ENCODE results near the gene NUP54.

NUP54 gene

DNA sequence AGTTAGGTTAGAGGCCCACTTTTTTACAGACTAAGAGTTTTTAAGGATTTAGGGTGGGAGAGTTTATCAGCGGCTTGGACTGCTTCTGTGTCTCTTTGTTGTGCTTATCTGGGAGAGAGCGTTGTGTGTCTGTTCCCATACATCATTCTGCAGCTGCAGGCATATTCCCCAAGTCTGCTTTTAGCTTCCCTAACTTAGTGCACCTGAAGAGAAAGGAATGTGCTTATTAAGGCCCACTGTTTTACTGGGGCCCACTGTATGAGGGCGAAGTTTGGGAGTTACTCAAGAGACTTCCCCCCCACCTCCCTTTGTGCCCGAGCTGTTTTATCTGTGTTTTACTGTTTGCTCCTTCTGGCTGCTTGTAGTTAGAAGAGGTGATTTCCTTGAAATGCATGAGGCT is 41.8 kb downstream of the NUP54 start:
- ChIA-PET POLR2A (ENCODE audit: low non-redundant PET) (no interaction called here), CTCF (interaction anchor here (0.5 to 0.9 kb wide), 4 partner anchors 25 to 137 kb away, joined by 3 to 6 read pairs (median 4); no protein-coding TSS in a partner anchor)
- TF ChIP-seq, protein P1, sequence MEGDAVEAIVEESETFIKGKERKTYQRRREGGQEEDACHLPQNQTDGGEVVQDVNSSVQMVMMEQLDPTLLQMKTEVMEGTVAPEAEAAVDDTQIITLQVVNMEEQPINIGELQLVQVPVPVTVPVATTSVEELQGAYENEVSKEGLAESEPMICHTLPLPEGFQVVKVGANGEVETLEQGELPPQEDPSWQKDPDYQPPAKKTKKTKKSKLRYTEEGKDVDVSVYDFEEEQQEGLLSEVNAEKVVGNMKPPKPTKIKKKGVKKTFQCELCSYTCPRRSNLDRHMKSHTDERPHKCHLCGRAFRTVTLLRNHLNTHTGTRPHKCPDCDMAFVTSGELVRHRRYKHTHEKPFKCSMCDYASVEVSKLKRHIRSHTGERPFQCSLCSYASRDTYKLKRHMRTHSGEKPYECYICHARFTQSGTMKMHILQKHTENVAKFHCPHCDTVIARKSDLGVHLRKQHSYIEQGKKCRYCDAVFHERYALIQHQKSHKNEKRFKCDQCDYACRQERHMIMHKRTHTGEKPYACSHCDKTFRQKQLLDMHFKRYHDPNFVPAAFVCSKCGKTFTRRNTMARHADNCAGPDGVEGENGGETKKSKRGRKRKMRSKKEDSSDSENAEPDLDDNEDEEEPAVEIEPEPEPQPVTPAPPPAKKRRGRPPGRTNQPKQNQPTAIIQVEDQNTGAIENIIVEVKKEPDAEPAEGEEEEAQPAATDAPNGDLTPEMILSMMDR (conservative IDR thresholded peaks at IDR 0.05; ENCODE audit: low read depth), result no peak
- no peak overlapping the region for H3K27ac ChIP-seq
- DNase-seq (ENCODE audit: low spot score), result no peak

DNA sequence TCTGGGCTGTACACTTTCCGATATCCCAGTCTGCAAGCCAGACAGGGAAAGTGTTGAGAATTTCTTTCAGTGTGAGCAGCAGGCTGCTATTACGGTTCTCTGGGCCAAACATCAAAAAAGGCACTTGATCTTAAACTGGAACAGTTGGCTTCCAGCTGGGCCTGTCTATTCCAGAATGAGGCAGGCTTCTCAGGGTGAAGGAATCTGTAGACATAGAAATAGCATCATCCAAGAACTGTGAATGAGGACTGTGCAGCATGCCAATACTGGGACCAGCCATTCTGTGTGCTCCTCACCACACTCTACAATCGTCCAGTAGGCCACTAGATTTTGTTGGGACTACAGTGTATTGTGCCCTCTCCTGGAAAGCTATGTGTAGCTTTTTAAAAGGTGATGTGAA is 42.5 kb downstream of the NUP54 start:
- CTCF ChIA-PET, result interaction anchor here (0.7 kb wide), 1 partner anchor 735 kb away, joined by 4 read pairs; no protein-coding TSS in a partner anchor
- H3K27ac ChIP-seq, result no peak overlapping the region
- TF ChIP-seq, protein P1 (conservative IDR thresholded peaks at IDR 0.05; ENCODE audit: low read depth), result no peak
- DNase-seq (ENCODE audit: low spot score), result no peak
- POLR2A ChIA-PET (ENCODE audit: low non-redundant PET), result no interaction called here

DNA sequence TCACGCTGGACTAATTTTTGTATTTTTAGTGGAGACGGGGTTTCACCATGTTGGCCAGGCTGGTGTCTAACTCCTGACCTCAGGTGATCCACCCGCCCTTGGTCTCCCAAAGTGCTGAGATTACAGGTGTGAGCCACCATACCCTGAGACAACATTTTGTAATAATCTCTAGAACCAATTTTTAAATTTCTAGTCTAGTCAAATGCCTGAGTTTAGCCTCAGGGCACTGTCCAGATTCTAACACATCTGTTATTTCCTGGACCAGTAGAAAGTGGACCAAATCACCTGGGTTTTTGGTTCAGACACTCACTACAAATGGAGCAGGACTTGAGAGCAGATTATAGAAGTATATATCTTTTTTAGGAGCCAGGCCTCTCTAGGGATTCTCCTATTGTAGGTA is 52.1 kb downstream of the NUP54 start:
- POLR2A ChIA-PET (ENCODE audit: low non-redundant PET), result no interaction called here
- CTCF ChIA-PET, result interaction anchor here (0.6 to 0.7 kb wide), 2 partner anchors 27 to 166 kb away, joined by 3 to 5 read pairs; no protein-coding TSS in a partner anchor
- DNase-seq (ENCODE audit: low spot score), result no peak
- TF ChIP-seq, protein P1 (conservative IDR thresholded peaks at IDR 0.05; ENCODE audit: low read depth), result no peak
- H3K27ac ChIP-seq, result peak overlapping the region; percentile 66

DNA sequence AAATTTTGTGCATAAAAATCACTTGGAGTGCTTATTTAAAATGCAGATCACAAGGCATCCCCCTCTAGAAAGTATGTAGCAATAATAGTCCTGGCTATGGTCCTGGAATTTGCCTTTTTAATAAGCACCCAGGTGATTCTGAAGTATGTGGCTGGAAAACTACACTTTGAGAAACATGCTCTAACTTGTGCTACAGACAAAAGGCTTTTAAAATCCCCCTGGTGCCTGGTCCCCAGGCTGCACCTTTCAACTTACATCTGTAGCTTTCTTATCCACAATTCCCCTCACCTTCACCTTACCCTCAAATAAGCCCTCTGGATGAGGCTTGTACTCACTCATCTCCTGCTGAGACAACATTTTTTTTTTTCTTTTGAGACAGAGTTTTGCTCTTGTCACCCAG is 52.6 kb downstream of the NUP54 start:
- POLR2A ChIA-PET (ENCODE audit: low non-redundant PET), result no interaction called here
- H3K27ac ChIP-seq, result peak overlapping the region; percentile 66
- CTCF ChIA-PET, result interaction anchor here (0.6 to 0.7 kb wide), 3 partner anchors 22 to 166 kb away, joined by 3 to 5 read pairs (median 3); no protein-coding TSS in a partner anchor
- TF ChIP-seq, protein P1 (conservative IDR thresholded peaks at IDR 0.05; ENCODE audit: low read depth), result no peak
- no peak for DNase-seq (ENCODE audit: low spot score)

DNA sequence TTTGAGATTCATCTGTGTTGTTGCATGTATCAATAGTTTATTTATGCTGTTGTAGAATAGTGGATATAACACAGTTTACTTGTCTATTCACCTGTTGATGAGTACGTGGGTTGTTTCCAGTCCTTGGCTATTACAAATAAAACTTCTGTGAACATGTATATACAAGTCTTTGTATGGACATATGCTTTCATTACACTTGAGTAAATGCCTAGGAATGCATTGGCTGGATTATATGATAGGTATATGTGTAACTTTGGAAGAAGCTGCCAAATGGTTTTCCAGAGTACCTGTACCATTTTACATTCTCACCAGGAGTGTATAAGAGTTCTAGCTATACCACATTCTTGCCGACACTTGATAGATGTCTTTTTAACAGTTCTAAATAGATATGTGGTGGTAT is 57.1 kb downstream of the NUP54 start:
- no peak overlapping the region for H3K27ac ChIP-seq
- TF ChIP-seq, protein P1 (conservative IDR thresholded peaks at IDR 0.05; ENCODE audit: low read depth), result no peak
- POLR2A ChIA-PET (ENCODE audit: low non-redundant PET), result no interaction called here
- CTCF ChIA-PET, result interaction anchor here (1.0 kb wide), 1 partner anchor 107 kb away, joined by 4 read pairs; no protein-coding TSS in a partner anchor
- DNase-seq (ENCODE audit: low spot score), result peak; percentile 65

DNA sequence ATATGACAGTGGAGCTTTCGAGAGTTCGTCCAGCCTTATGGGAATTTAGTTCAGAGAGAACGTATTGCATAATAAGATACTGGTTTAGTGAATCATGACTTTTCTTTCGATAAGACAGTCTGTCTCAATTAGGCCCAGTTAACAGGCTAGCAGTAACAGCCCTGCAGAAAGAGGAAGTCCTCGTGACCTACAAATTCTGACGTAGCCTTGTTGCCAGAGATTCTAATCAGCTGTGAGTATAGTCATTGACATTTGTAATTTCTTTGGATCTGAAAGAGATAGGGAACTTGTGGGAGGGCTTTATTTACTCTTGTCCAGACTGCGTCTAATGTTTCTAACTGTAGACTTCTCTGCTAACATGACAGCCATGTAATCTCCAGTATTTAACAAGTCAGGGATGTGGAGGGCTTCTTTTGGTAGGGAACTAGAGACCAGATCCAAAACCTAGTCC is 57.9 kb downstream of the NUP54 start:
- ChIA-PET POLR2A (ENCODE audit: low non-redundant PET) (interaction anchor here (0.6 kb wide), 1 partner anchor 501 kb away, joined by 6 read pairs; no protein-coding TSS in a partner anchor), CTCF (no interaction called here)
- TF ChIP-seq, protein P1 (conservative IDR thresholded peaks at IDR 0.05; ENCODE audit: low read depth), result no peak
- peak; percentile 75 for DNase-seq (ENCODE audit: low spot score)
- peak overlapping the region; percentile 71 for H3K27ac ChIP-seq
